ENCODE measurements around the gene CHP2.
"Not testable (repeated sequence)": the region's sequence is repeated elsewhere in the genome, so short reads cannot be mapped to it uniquely, and the experiment has no call there.

GRCh38 chr16:23722613-23723240 lies 32.1 kb upstream of the CHP2 start:
- TF ChIP-seq, protein P1, sequence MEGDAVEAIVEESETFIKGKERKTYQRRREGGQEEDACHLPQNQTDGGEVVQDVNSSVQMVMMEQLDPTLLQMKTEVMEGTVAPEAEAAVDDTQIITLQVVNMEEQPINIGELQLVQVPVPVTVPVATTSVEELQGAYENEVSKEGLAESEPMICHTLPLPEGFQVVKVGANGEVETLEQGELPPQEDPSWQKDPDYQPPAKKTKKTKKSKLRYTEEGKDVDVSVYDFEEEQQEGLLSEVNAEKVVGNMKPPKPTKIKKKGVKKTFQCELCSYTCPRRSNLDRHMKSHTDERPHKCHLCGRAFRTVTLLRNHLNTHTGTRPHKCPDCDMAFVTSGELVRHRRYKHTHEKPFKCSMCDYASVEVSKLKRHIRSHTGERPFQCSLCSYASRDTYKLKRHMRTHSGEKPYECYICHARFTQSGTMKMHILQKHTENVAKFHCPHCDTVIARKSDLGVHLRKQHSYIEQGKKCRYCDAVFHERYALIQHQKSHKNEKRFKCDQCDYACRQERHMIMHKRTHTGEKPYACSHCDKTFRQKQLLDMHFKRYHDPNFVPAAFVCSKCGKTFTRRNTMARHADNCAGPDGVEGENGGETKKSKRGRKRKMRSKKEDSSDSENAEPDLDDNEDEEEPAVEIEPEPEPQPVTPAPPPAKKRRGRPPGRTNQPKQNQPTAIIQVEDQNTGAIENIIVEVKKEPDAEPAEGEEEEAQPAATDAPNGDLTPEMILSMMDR (conservative IDR thresholded peaks at IDR 0.05 in 1 of 2, IDR thresholded peaks at IDR 0.05 in 1 of 2; ENCODE audit: extremely low read depth in 1 of 2, insufficient read depth in 1 of 2, low read depth in 1 of 2, low read length in 2 of 2), result not testable (repeated sequence)
- not testable (repeated sequence) for TF ChIP-seq EZH2 (IDR thresholded peaks at IDR 0.05; ENCODE audit: borderline replicate concordance, low read length)

Data from mammary epithelial cell (primary cell).